Right lobe of liver (tissue), 6 donors: ENCODE data around the gene ASXL1. TPM values are rescaled to one million over a fixed set of nuclear protein-coding genes. Genes with fewer than 3 reads are reported as not detected.

Experiments
- ATAC-seq, 4 donors: fragments of 200-7000 bp; cut with Tn5 transposase; one replicate each; pipeline ENCODE4 v1.9.1; 2020; ENCODE audit warnings: mild to moderate bottlenecking in 4 of 4, moderate library complexity in 4 of 4
- DNase-seq, 3 donors: peaks; one replicate each; pipeline ENCODE4 v3.0.0-alpha.2; 2020
- H3K27ac ChIP-seq, 3 donors: fragments of 200-600 bp; one replicate each; pipeline ENCODE4 v1.8.0; 2022
- H3K27me3 ChIP-seq, 2 donors: fragments of 200-600 bp; one replicate each; pipeline ENCODE4 v1.8.0; 2022
- H3K36me3 ChIP-seq, 4 donors: fragments of 200-600 bp; sonication (generic) in 1 of 4; one replicate each; pipeline versions ENCODE4 v1.5.1 to v1.8.0; 2017 to 2022; ENCODE audit warnings: control low read depth in 1 of 4
- H3K4me1 ChIP-seq, 4 donors: fragments of 200-600 bp; sonication (generic) in 1 of 4; one replicate each; pipeline versions ENCODE4 v1.5.1 to v1.8.0; 2017 to 2022; ENCODE audit warnings: control low read depth in 1 of 4
- H3K4me3 ChIP-seq, 3 donors: fragments of 200-600 bp; one replicate each; pipeline ENCODE4 v1.8.0; 2022
- H3K9me3 ChIP-seq, 4 donors: fragments of 200-600 bp; sonication (generic) in 1 of 4; one replicate each; pipeline versions ENCODE4 v1.5.1 to v1.8.0; 2017 to 2022; ENCODE audit warnings: control low read depth in 1 of 4
- CTCF ChIP-seq, 4 donors: fragments of 200-600 bp in 3 of 4; fragments of 450-650 bp in 1 of 4; IDR thresholded peaks; one replicate each; pipeline versions ENCODE4 v1.5.1 to v1.8.0; 2016 to 2022; ENCODE audit warnings: antibody characterized with exemption in 4 of 4, mild to moderate bottlenecking in 2 of 4
- POLR2A ChIP-seq: fragments of 450-650 bp; IDR thresholded peaks from one replicate; pipeline ENCODE4 v1.6.1; 2017; ENCODE audit warnings: antibody characterized with exemption, mild to moderate bottlenecking
- WGBS: methylation state at CpG from one replicate; pipeline ENCODE4 v1.1.6; 2018; ENCODE audit warnings: low coverage, low lambda C conversion rate; ENCODE audit not compliant: insufficient coverage; ENCODE audit errors: missing lambda C conversion rate; 5-methylcytosine and 5-hydroxymethylcytosine counted together
- intact Hi-C, 2 donors: fragments of 100-400 bp; cut with DNase I; formaldehyde crosslinking; loops; one replicate each; pipeline versions ENCODE4 v1.11.2 to v1.14.1; 2022
- total RNA-seq, 6 experiments: library from RNA; depleted of rRNA in 2 of 6; stranded (reverse); fragments of >200 nt in 2 of 6; fragmentation: NEBNext Ultra II Directional in 3 of 6; extraction: Animal tissue kit (Norgen Biotek cat#: 25700) in 3 of 6; gene quantifications; one replicate each; pipeline versions ENCODE4 v1.1.0 to v1.2.4, GENCODE V29; 2016 to 2023
- donor health status: DM: no; HTN: yes; CAD: no.
- donor health status: DM: no; HTN: no; CAD: no.
- donor health status: DM: no; HTN: no; CAD: no.
- donor health status: DM: no; HTN: yes; CAD: no.
- donor health status: DM: no; HTN: yes; CAD: no.

Gene ASXL1
- total RNA-seq, 6 experiments from 2014 or later, result 18.9 to 41.8 (median 26.0) TPM

GRCh38 chr20:32429343-32429742 lies 71.2 kb downstream of the ASXL1 start:
- WGBS, result 59% methylated on average over 2 of the region's 7 CpGs
- Histone ChIP-seq H3K27me3 (no peaks in the 10 kb centered on the region), H3K9me3 (no peaks in the 10 kb centered on the region), H3K27ac (no peak overlapping the region), H3K36me3 (peaks cover 9 to 74% (median 39%) of the 10 kb centered on the region in 4 donors), H3K4me3 (no peak overlapping the region), H3K4me1 (no peaks in the 10 kb centered on the region)
- DNase-seq (no peak), ATAC-seq (no peak)
- intact Hi-C loops, result no loop called here
- TF ChIP-seq CTCF (IDR thresholded peaks at IDR 0.05), result no peak
- no peak for TF ChIP-seq POLR2A

GRCh38 chr20:32429745-32430360 lies 71.7 kb downstream of the ASXL1 start:
- 77% methylated on average over 1 of the region's 16 CpGs for WGBS
- Histone ChIP-seq H3K4me3 (no peak overlapping the region), H3K27me3 (no peaks in the 10 kb centered on the region), H3K4me1 (no peaks in the 10 kb centered on the region), H3K36me3 (peaks cover 13 to 79% (median 44%) of the 10 kb centered on the region in 4 donors), H3K27ac (no peak overlapping the region), H3K9me3 (no peaks in the 10 kb centered on the region)
- no peak for ATAC-seq
- intact Hi-C loops, result no loop called here
- TF ChIP-seq POLR2A (no peak), CTCF (IDR thresholded peaks at IDR 0.05) (no peak)
- DNase-seq, result no peak

- Histone ChIP-seq H3K36me3 (peaks cover 24 to 95% (median 55%) of the 10 kb centered on the region in 4 donors), H3K4me3 (no peak overlapping the region), H3K9me3 (no peaks in the 10 kb centered on the region), H3K27me3 (no peaks in the 10 kb centered on the region), H3K27ac (no peak overlapping the region), H3K4me1 (no peaks in the 10 kb centered on the region)
- DNase-seq, result no peak
- TF ChIP-seq POLR2A, result no peak
- TF ChIP-seq CTCF (IDR thresholded peaks at IDR 0.05), result no peak
- 96% methylated on average over 12 of the region's 12 CpGs for WGBS
- ATAC-seq, result no peak
- intact Hi-C loops, result no loop called here
These were observed 73.3 kb downstream of the ASXL1 start for GRCh38 chr20:32431457-32431856.

GRCh38 chr20:32432277-32432676 lies 74.1 kb downstream of the ASXL1 start:
- WGBS, result 58% methylated on average over 2 of the region's 2 CpGs
- no peaks in the 10 kb centered on the region for H3K27me3 ChIP-seq
- no peaks in the 10 kb centered on the region for H3K9me3 ChIP-seq
- H3K4me3 ChIP-seq, result no peak overlapping the region
- peaks cover 0 to 5% (median 0%) of the 10 kb centered on the region in 4 donors for H3K4me1 ChIP-seq
- H3K27ac ChIP-seq, result no peak overlapping the region
- peak in 1 of 4 donors; percentile 6 for ATAC-seq
- DNase-seq, result no peak
- intact Hi-C loops, result no loop called here
- peaks cover 24 to 98% (median 55%) of the 10 kb centered on the region in 4 donors for H3K36me3 ChIP-seq
- TF ChIP-seq CTCF (IDR thresholded peaks at IDR 0.05), result no peak
- TF ChIP-seq POLR2A, result no peak
